GM18519 (cell line): ENCODE measurements around the gene TNFRSF18.

Experiments used
- ATAC-seq: cut with Tn5 transposase; IDR thresholded peaks from one replicate; pipeline ENCODE4 v1.9.1; 2021; ENCODE audit warnings: mild to moderate bottlenecking, moderate library complexity; ENCODE audit not compliant: unreplicated experiment, low FRiP score

Gene TNFRSF18

GRCh38 chr1:1240822-1241587, 34.6 kb upstream of the TNFRSF18 start:
- no peak for ATAC-seq

GRCh38 chr1:1240348-1240732, 33.9 kb upstream of the TNFRSF18 start:
- no peak for ATAC-seq

- ATAC-seq = no peak
These were observed 33.4 kb upstream of the TNFRSF18 start for GRCh38 chr1:1239614-1240347.

GRCh38 chr1:1239227-1239613, 32.8 kb upstream of the TNFRSF18 start:
- no peak for ATAC-seq

- no peak for ATAC-seq
These were observed 32.3 kb upstream of the TNFRSF18 start for GRCh38 chr1:1238702-1239178.

- no peak for ATAC-seq
These were observed 31.7 kb upstream of the TNFRSF18 start for GRCh38 chr1:1237874-1238701.

- ATAC-seq = no peak
These were observed 30.8 kb upstream of the TNFRSF18 start for GRCh38 chr1:1236945-1237873.

- no peak for ATAC-seq
These were observed 29.9 kb upstream of the TNFRSF18 start for GRCh38 chr1:1236176-1236763.

GRCh38 chr1:1235016-1235744, 28.8 kb upstream of the TNFRSF18 start:
- no peak for ATAC-seq

GRCh38 chr1:1234180-1234808, 27.9 kb upstream of the TNFRSF18 start:
- no peak for ATAC-seq

- ATAC-seq = no peak
These were observed 27.1 kb upstream of the TNFRSF18 start for GRCh38 chr1:1233567-1233892.

GRCh38 chr1:1232796-1233566, 26.6 kb upstream of the TNFRSF18 start:
- no peak for ATAC-seq

- peak; percentile 6 for ATAC-seq
These were observed 25.9 kb upstream of the TNFRSF18 start, which contains the start of gene B3GALT6 for GRCh38 chr1:1232208-1232795. Gene B3GALT6, plus strand, starts transcription at chr1:1232237. Its CDS starts 42 bp downstream, at chr1:1232279.

- peak; percentile 83 for ATAC-seq
These were observed 25.2 kb upstream of the TNFRSF18 start, which contains the start of gene SDF4 for GRCh38 chr1:1231400-1232207. Gene SDF4, minus strand, starts transcription at chr1:1232001. Its CDS starts 3,229 bp downstream, at chr1:1228772.

GRCh38 chr1:1230656-1231399, 24.4 kb upstream of the TNFRSF18 start:
- ATAC-seq = no peak

- ATAC-seq = no peak
These were observed 23.4 kb upstream of the TNFRSF18 start for GRCh38 chr1:1229770-1230169.
